ENCODE results near the gene NKAIN2.

- TF ChIP-seq CTCF (optimal IDR thresholded peaks at IDR 0.05 in 1 of 3, IDR thresholded peaks at IDR 0.05 in 1 of 3, conservative IDR thresholded peaks at IDR 0.05 in 1 of 3; ENCODE audit: extremely low read depth in 1 of 3, insufficient read depth in 2 of 3, low read length in 3 of 3) (no peak), EZH2 (IDR thresholded peaks at IDR 0.05; ENCODE audit: low read length) (no peak)
Observed at GRCh38 chr6:124495665-124496190, 692.1 kb downstream of the NKAIN2 start.
